Sigmoid colon (tissue), 4 donors: Measurements from ENCODE around the gene NOTCH3.

ENCODE experiments used
- EP300 ChIP-seq, 4 donors: sonication (generic); formaldehyde crosslinking; IDR thresholded peaks; one replicate each; pipeline ENCODE4 v1.6.1; 2017; ENCODE audit warnings: antibody characterized with exemption in 4 of 4
- POLR2A ChIP-seq, 2 donors: fragments of 450-650 bp; IDR thresholded peaks; one replicate each; pipeline ENCODE4 v1.6.1; 2016; ENCODE audit warnings: antibody characterized with exemption in 2 of 2, mild to moderate bottlenecking in 2 of 2, moderate library complexity in 2 of 2
- POLR2AphosphoS5 ChIP-seq, 4 donors: sonication (generic); formaldehyde crosslinking; IDR thresholded peaks; one replicate each; pipeline ENCODE4 v1.6.1; 2017; ENCODE audit warnings: antibody characterized with exemption in 4 of 4
- TF ChIP-seq, protein P1 (sequence below), 4 experiments: fragments of 450-650 bp in 3 of 4; fragments of 200-600 bp in 1 of 4; IDR thresholded peaks; one replicate each; pipeline ENCODE4 v1.5.1; 2016 to 2019; ENCODE audit warnings: antibody characterized with exemption in 4 of 4, mild to moderate bottlenecking in 3 of 4, moderate library complexity in 2 of 4

DNA sequence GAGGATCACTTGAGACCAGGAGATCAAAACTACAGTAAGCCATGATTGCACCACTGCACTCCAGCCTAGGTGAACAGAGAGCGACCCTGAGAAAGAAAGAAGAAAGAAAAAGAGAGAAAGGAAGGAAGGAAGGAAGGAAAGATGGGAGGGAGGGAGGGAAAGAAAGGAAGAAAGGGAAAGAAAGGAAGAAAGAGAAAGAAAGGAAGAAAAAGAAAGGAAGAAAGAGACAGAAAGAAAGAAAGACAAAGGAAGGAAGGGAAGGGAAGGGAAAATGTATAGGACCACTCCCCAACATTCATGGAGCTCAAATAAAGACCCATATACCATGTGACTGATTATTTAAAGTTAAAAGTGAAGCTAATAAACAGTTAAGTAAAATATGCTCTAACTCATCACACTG, 53.7 kb downstream of the NOTCH3 start:
- TF ChIP-seq, protein P1, sequence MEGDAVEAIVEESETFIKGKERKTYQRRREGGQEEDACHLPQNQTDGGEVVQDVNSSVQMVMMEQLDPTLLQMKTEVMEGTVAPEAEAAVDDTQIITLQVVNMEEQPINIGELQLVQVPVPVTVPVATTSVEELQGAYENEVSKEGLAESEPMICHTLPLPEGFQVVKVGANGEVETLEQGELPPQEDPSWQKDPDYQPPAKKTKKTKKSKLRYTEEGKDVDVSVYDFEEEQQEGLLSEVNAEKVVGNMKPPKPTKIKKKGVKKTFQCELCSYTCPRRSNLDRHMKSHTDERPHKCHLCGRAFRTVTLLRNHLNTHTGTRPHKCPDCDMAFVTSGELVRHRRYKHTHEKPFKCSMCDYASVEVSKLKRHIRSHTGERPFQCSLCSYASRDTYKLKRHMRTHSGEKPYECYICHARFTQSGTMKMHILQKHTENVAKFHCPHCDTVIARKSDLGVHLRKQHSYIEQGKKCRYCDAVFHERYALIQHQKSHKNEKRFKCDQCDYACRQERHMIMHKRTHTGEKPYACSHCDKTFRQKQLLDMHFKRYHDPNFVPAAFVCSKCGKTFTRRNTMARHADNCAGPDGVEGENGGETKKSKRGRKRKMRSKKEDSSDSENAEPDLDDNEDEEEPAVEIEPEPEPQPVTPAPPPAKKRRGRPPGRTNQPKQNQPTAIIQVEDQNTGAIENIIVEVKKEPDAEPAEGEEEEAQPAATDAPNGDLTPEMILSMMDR (IDR thresholded peaks at IDR 0.05): no peak
- no peak for TF ChIP-seq POLR2A (IDR thresholded peaks at IDR 0.05)
- TF ChIP-seq POLR2AphosphoS5 (IDR thresholded peaks at IDR 0.05): no peak
- TF ChIP-seq EP300 (IDR thresholded peaks at IDR 0.05): no peak
